ENCODE data around the gene SYT7.

DNA sequence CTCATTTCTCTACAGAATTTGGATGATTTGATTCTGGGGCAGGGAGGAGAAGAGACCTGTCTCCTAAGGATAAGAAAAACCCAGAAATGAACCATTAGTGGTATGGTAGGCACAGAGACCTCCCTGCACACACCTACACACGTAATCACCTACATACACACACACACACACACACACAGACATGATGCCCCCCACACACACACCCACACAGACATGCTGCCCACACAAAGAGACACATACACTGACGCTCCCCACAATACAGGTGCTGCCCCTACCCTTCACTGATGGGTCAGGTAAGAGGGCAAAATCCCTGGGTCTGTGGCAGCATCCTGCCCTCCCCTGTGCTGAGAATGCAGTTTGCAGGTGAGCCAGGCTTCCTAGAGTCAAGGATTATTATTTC, 1.1 kb upstream of the SYT7 start:
- no peak for TF ChIP-seq POLR2A (IDR thresholded peaks at IDR 0.05)
- TF ChIP-seq, protein P1, sequence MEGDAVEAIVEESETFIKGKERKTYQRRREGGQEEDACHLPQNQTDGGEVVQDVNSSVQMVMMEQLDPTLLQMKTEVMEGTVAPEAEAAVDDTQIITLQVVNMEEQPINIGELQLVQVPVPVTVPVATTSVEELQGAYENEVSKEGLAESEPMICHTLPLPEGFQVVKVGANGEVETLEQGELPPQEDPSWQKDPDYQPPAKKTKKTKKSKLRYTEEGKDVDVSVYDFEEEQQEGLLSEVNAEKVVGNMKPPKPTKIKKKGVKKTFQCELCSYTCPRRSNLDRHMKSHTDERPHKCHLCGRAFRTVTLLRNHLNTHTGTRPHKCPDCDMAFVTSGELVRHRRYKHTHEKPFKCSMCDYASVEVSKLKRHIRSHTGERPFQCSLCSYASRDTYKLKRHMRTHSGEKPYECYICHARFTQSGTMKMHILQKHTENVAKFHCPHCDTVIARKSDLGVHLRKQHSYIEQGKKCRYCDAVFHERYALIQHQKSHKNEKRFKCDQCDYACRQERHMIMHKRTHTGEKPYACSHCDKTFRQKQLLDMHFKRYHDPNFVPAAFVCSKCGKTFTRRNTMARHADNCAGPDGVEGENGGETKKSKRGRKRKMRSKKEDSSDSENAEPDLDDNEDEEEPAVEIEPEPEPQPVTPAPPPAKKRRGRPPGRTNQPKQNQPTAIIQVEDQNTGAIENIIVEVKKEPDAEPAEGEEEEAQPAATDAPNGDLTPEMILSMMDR (IDR thresholded peaks at IDR 0.05), result no peak
